Colonic mucosa (tissue), 4 donors: ENCODE measurements around the gene TJAP1. TPM values are rescaled to one million over a fixed set of nuclear protein-coding genes. Genes with fewer than 3 reads are reported as not detected.

Experiments
- DNase-seq: peaks from one replicate; pipeline ENCODE4 v3.0.0-alpha.2; 2020
- H3K27ac ChIP-seq: fragments of 200-600 bp; one replicate; pipeline ENCODE4 v1.8.0; 2021
- H3K27me3 ChIP-seq: fragments of 200-600 bp; one replicate; pipeline ENCODE4 v1.8.0; 2021
- H3K36me3 ChIP-seq: fragments of 200-600 bp; one replicate; pipeline ENCODE4 v1.8.0; 2021
- H3K4me1 ChIP-seq: fragments of 200-600 bp; one replicate; pipeline ENCODE4 v1.8.0; 2021; ENCODE audit warnings: mild to moderate bottlenecking
- H3K4me3 ChIP-seq: fragments of 200-600 bp; one replicate; pipeline ENCODE4 v1.8.0; 2021
- H3K9ac ChIP-seq, 2 donors: one replicate each; pipeline ENCODE4 v1.7.0; 2013; ENCODE audit warnings: control low read depth in 2 of 2, low read depth in 2 of 2, low read length in 2 of 2
- H3K9me3 ChIP-seq: fragments of 200-600 bp; one replicate; pipeline ENCODE4 v1.8.0; 2021
- CTCF ChIP-seq: fragments of 200-600 bp; IDR thresholded peaks from one replicate; pipeline ENCODE4 v1.8.0; 2022; ENCODE audit warnings: antibody characterized with exemption, mild to moderate bottlenecking
- intact Hi-C: fragments of 100-400 bp; cut with DNase I; formaldehyde crosslinking; loops from one replicate; pipeline ENCODE4 v1.14.1; 2022
- microRNA-seq: library from miRNA; unstranded; fragments of <30 nt; microRNA quantifications from one replicate; pipeline ENCODE4, GENCODE V29; 2019
- total RNA-seq, 2 donors: library from RNA; stranded (reverse); fragmentation: NEBNext Ultra II Directional in 1 of 2; extraction: Animal tissue kit (Norgen Biotek cat#: 25700) in 1 of 2; gene quantifications; one replicate each; pipeline ENCODE4 v1.2.1, GENCODE V29; 2021
- donor health status: healthy.
- donor health status: DM: no; HTN: no; CAD: no.
- donor health status: DM: no; HTN: no; CAD: no.

TJAP1 gene
- total RNA-seq, 2 donors from 2014 or later: 18.6 to 26.4 TPM

DNA sequence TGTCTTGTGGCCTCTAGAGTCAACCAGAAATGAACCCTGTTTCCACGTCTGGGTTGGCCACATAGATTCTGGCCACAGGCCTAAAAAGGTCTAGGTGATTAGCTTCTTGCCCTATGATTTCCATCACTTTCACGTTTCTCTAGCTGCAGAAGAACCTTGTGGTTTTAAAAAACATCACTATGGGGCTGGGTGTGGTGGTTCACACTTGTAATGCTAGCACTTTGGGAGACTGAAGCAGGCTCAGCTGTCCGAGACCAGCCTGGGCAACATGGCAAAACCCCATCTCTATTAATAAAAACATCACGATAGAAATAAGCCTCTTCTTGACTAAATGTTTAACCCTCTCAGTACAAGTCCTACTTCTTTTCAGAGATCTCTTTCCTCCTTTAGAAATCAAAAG, 67.1 kb downstream of the TJAP1 start:
- no peak for DNase-seq
- intact Hi-C loops: no loop called here
- Histone ChIP-seq H3K27ac (no peak overlapping the region), H3K36me3 (peaks cover 11% of the 10 kb centered on the region), H3K27me3 (no peaks in the 10 kb centered on the region), H3K9ac (no peak overlapping the region), H3K4me3 (no peak overlapping the region), H3K9me3 (no peaks in the 10 kb centered on the region), H3K4me1 (no peaks in the 10 kb centered on the region)
- TF ChIP-seq CTCF: no peak

- H3K9ac ChIP-seq: no peak overlapping the region
- intact Hi-C loops: no loop called here
- no peak overlapping the region for H3K4me3 ChIP-seq
- H3K9me3 ChIP-seq: no peaks in the 10 kb centered on the region
- no peaks in the 10 kb centered on the region for H3K27me3 ChIP-seq
- H3K4me1 ChIP-seq: no peaks in the 10 kb centered on the region
- no peak for DNase-seq
- H3K36me3 ChIP-seq: peaks cover 19% of the 10 kb centered on the region
- no peak for TF ChIP-seq CTCF
- H3K27ac ChIP-seq: no peak overlapping the region
Measured at GRCh38 chr6:43547222-43547621, 69.9 kb downstream of the TJAP1 start.

Small RNA genes lying within 50 kb of the gene (microRNA-seq; reads per million reads assigned to microRNA genes)
- not detected for gene MIR6780B

Other genes starting within 250 kb of the TJAP1 start
- 10 to 100 TPM; 76.8 to 99.4 TPM for gene DNPH1, start 248.1 kb upstream of the TJAP1 start, total RNA-seq
- 1 to 10 TPM in 1 of 2 donors, under 1 TPM in 1; 0.48 to 1.0 TPM for gene TTBK1, start 234.1 kb upstream of the TJAP1 start, total RNA-seq
- not detected for gene SLC22A7, start 179.3 kb upstream of the TJAP1 start, total RNA-seq
- 1 to 10 TPM in 1 of 2 donors, under 1 TPM in 1; 0.69 to 1.8 TPM for gene CRIP3, start 168.7 kb upstream of the TJAP1 start, total RNA-seq
- 10 to 100 TPM; 12.3 TPM for gene ZNF318, start 107.9 kb upstream of the TJAP1 start, total RNA-seq
- gene ABCC10, start 50.0 kb upstream of the TJAP1 start, total RNA-seq: 10 to 100 TPM; 22.9 to 33.9 TPM
- gene DLK2, start 22.0 kb upstream of the TJAP1 start, total RNA-seq: under 1 TPM; 0.19 to 0.22 TPM
- gene LRRC73, start 32.8 kb downstream of the TJAP1 start, total RNA-seq: 1 to 10 TPM in 1 of 2 donors, under 1 TPM in 1; 0.77 to 1.1 TPM
- gene YIPF3, start 39.4 kb downstream of the TJAP1 start, total RNA-seq: 100 to 1,000 TPM; 121 to 129 TPM
- gene POLR1C, start 39.5 kb downstream of the TJAP1 start, total RNA-seq: 10 to 100 TPM; 28.1 to 41.8 TPM
- 10 to 100 TPM; 23.1 to 32.3 TPM for gene XPO5, start 98.5 kb downstream of the TJAP1 start, total RNA-seq
- gene POLH, start 98.6 kb downstream of the TJAP1 start, total RNA-seq: 10 to 100 TPM; 12.3 to 23.8 TPM
- 10 to 100 TPM; 50.0 to 51.7 TPM for gene GTPBP2, start 151.7 kb downstream of the TJAP1 start, total RNA-seq
- gene MAD2L1BP, start 158.3 kb downstream of the TJAP1 start, total RNA-seq: 10 to 100 TPM; 47.7 to 48.8 TPM
- not detected for gene RSPH9, start 167.5 kb downstream of the TJAP1 start, total RNA-seq
- gene MRPS18A, start 210.2 kb downstream of the TJAP1 start, total RNA-seq: 100 to 1,000 TPM in 1 of 2 donors, 10 to 100 TPM in 1; 83.6 to 120 TPM